OCI-LY1 (cell line): ENCODE data around the gene LPCAT3.

Source experiments
- EZH2 ChIP-seq: fragments of 200-600 bp; sonication (generic), shearing (Covaris generic); IDR thresholded peaks from 2 replicates; pipeline ENCODE4 v1.8.0; 2017; ENCODE audit warnings: borderline replicate concordance, mixed run types, mild to moderate bottlenecking, antibody characterized with exemption, low read length, moderate library complexity, mixed read lengths
- TF ChIP-seq, protein P1 (sequence below): fragments of 200-600 bp; sonication (generic), shearing (Covaris generic); IDR thresholded peaks from 2 replicates; pipeline ENCODE4 v1.5.1; 2017; ENCODE audit warnings: mild to moderate bottlenecking, antibody characterized with exemption, low read length, moderate library complexity, mixed read lengths

GRCh38 chr12:6978611-6979011 is 39.7 kb downstream of the LPCAT3 start:
- TF ChIP-seq, protein P1, sequence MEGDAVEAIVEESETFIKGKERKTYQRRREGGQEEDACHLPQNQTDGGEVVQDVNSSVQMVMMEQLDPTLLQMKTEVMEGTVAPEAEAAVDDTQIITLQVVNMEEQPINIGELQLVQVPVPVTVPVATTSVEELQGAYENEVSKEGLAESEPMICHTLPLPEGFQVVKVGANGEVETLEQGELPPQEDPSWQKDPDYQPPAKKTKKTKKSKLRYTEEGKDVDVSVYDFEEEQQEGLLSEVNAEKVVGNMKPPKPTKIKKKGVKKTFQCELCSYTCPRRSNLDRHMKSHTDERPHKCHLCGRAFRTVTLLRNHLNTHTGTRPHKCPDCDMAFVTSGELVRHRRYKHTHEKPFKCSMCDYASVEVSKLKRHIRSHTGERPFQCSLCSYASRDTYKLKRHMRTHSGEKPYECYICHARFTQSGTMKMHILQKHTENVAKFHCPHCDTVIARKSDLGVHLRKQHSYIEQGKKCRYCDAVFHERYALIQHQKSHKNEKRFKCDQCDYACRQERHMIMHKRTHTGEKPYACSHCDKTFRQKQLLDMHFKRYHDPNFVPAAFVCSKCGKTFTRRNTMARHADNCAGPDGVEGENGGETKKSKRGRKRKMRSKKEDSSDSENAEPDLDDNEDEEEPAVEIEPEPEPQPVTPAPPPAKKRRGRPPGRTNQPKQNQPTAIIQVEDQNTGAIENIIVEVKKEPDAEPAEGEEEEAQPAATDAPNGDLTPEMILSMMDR, result no peak
- no peak for TF ChIP-seq EZH2
